Measurements from ENCODE around the gene KSR2.

GRCh38 chr12:117661471-117661870 lies 307.3 kb downstream of the KSR2 start:
- TF ChIP-seq CTCF (IDR thresholded peaks at IDR 0.05) = no peak
- TF ChIP-seq TCF7L2 (IDR thresholded peaks at IDR 0.05; ENCODE audit: low read depth, low read length) = no peak
- no peak for TF ChIP-seq POLR2AphosphoS5 (IDR thresholded peaks at IDR 0.05; ENCODE audit: low read depth, low read length)
- no peak for TF ChIP-seq SIN3A (IDR thresholded peaks at IDR 0.05; ENCODE audit: borderline replicate concordance, insufficient read depth, low read depth, low read length)
